Measurements from ENCODE around the gene PAAF1.
A peak's percentile ranks its signal among the peaks of the same experiment; 100 is the strongest.
"Not testable (repeated sequence)": the region's sequence is repeated elsewhere in the genome, so short reads cannot be mapped to it uniquely, and the experiment has no call there.

Gene PAAF1

DNA sequence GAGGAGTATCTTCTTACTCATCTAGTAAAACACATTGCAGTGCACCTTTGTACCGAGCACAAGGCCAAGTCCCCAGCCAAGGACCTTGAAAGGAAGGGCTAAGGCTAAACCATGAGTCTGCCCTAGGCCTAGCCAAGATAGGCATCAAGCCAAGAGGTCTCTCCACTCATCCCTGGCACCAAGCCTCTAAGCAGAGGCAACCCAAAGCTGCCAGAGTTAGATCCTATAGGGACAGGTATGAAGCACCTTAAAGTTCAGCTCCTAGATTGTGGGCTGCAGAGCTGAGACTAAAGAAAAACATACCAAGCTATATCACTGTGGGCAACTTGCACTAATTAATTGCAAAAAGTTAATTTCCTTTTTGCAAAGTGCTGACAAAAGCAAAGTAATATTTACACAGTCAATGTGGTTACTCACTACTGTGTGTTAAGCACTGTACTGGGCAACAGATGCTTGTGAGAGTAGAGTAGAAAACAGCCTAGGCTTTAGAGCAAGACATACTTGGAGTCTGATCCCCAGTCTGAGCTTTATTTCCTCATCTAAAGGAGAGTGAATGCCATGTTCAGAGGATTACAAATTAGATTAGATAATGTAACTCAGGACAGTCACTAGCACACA is 7.4 kb upstream of the PAAF1 start:
- Mint-ChIP-seq H3K4me3 (no peak overlapping the region), H3K27me3 (ENCODE audit: low read depth) (no peaks in the 10 kb centered on the region), H3K27ac (no peak overlapping the region), H3K4me1 (ENCODE audit: low read depth) (no peaks in the 10 kb centered on the region), H3K9me3 (no peaks in the 10 kb centered on the region), H3K36me3 (ENCODE audit: low read depth) (peaks cover 20% of the 10 kb centered on the region)

DNA sequence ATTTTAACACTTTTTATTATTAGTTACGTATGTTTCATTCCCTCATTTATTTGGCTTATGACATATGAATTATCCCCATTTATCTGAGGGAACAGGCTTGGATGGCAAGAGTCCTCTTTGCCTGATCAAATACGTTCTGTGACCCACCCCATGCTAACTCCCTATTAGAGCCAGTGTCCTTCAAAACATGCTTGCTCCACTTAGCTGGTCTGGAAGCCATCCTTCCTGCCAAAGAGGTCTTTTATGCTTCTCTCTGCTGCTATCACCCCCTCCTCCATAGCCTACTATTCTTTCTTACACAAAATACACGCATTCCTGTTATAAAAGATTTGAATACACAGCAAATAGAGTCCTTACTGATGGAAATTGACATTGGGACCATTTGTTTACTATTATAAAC is 6.5 kb upstream of the PAAF1 start:
- H3K4me1 Mint-ChIP-seq (ENCODE audit: low read depth), result peaks cover 6% of the 10 kb centered on the region
- H3K9me3 Mint-ChIP-seq, result no peaks in the 10 kb centered on the region
- H3K36me3 Mint-ChIP-seq (ENCODE audit: low read depth), result peaks cover 18% of the 10 kb centered on the region
- H3K27me3 Mint-ChIP-seq (ENCODE audit: low read depth), result no peaks in the 10 kb centered on the region
- no peak overlapping the region for H3K27ac Mint-ChIP-seq
- no peak overlapping the region for H3K4me3 Mint-ChIP-seq

DNA sequence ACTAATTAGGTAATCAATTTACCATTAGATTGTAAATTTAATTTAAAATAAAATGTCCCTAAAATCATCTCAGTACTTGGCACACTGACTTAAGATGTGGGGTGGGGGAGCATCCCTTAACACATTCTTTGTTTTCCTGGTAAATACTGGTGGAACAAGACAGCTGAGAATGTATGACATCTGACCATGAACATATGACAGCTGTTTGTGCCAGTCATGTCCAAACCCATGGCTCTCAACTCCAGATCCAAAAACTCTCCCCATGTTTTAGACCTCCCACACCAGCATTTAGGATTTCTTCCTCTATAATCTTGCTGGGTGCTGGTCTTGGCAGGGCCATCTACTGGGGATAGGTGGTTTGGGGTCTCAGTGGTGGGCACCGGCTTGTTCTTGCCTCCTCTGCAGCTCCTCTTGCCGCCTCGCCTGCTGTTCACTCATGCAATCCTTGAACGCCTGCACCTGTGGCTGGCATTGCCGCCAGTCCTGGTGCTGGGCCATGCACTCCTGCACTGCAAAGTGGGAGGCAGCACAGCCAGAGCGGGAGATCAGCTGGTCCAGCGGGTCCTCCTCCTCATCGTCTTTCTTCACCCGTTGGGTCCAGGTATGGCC is 3.9 kb upstream of the PAAF1 start:
- Mint-ChIP-seq H3K4me3 (no peak overlapping the region), H3K4me1 (ENCODE audit: low read depth) (peaks cover 22% of the 10 kb centered on the region), H3K27me3 (ENCODE audit: low read depth) (no peaks in the 10 kb centered on the region), H3K9me3 (no peaks in the 10 kb centered on the region), H3K36me3 (ENCODE audit: low read depth) (peaks cover 20% of the 10 kb centered on the region), H3K27ac (no peak overlapping the region)

DNA sequence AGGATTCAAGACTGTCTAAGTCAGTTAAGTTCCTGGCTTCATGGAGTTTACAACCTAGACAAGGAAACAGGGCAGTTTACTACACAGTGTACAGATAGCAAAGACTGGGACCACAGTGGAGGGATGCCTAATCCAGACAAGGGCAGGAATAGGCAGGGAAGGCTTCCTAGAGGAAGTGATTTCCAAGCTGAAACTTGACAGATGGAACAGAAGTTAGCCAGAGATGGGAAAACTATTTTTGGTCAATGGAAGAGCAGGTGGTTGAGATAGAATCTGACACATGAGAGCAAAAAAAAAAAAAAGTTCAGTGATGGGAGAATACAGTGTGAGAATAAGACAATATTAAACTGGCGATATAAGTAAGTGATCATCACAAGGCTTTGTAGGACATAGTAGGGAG is 1.4 kb upstream of the PAAF1 start:
- Mint-ChIP-seq H3K27ac (peak overlapping the region; percentile 97), H3K4me1 (ENCODE audit: low read depth) (peaks cover 24% of the 10 kb centered on the region), H3K9me3 (no peaks in the 10 kb centered on the region)

DNA sequence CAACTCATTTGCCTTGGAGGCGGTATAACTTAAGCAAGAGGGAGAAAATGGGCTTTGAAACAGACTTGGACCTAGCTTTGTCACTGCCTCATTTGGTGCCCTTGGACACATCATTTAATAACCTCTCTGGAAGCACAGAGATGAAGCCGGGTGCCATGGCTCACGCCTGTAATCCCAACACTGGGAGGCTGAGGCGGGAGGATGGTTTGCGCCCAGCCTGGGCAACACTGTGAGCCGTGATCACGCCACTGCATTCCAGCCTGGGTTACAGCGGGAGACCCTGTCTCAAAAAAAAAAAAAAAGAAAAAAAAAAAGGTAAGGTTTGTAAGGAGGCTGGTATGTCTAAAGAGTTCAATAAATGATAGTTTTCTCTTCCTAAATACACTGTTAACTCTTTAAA is 959 bp upstream of the PAAF1 start:
- Mint-ChIP-seq H3K9me3 (no peaks in the 10 kb centered on the region), H3K36me3 (ENCODE audit: low read depth) (peaks cover 20% of the 10 kb centered on the region), H3K27ac (peak overlapping the region; percentile 97)

More for the DNA sequence above, 1.4 kb upstream of the PAAF1 start:
- Mint-ChIP-seq H3K4me3 (peak overlapping the region; percentile 99), H3K36me3 (ENCODE audit: low read depth) (peaks cover 20% of the 10 kb centered on the region), H3K27me3 (ENCODE audit: low read depth) (no peaks in the 10 kb centered on the region)

DNA sequence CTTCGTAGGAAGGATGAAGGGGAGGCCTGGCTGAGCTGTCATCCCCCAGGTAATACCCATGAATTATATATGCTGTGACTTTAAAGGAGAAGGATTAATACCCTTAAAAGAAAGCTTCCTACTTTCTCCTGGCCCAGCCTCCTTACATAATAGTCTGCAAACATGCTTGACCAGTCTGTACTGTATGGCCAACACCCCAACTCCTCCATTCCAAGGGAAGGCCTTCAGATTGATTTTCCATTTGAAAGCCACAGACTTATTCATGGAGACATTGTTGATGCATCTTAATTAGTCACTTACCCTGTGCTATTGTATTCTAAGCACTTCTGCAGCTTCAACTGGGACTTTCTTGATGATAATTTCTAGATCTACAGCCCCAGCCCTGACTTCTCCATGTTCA is 2.0 kb downstream of the PAAF1 start:
- no peaks in the 10 kb centered on the region for H3K27me3 Mint-ChIP-seq (ENCODE audit: low read depth)
- no peak overlapping the region for H3K4me3 Mint-ChIP-seq
- H3K27ac Mint-ChIP-seq, result no peak overlapping the region

More for the DNA sequence above, 959 bp upstream of the PAAF1 start:
- Mint-ChIP-seq H3K27me3 (ENCODE audit: low read depth) (no peaks in the 10 kb centered on the region), H3K4me1 (ENCODE audit: low read depth) (peaks cover 24% of the 10 kb centered on the region), H3K4me3 (peak overlapping the region; percentile 99)

DNA sequence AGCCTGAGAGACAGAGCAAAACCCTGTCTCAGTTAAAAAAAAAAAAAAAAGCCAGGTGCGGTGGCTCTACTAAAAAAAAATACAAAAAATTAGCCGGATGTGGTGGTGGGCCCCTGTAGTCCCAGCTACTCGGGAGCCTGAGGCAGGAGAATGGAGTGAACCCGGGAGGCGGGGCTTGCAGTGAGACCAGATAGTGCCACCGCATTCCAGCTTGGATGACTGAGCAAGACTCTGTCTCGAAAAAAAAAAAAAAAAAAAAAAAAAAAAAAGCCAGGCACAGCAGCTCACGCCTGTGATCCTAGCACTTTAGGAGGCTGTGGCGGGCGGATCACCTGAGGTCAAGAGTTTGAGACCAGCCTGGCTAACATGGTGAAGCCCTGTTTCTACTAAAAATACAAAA is 3.6 kb downstream of the PAAF1 start:
- H3K27me3 Mint-ChIP-seq (ENCODE audit: low read depth); H3K4me3 Mint-ChIP-seq; H3K27ac Mint-ChIP-seq; H3K9me3 Mint-ChIP-seq: not testable (repeated sequence)
- Mint-ChIP-seq H3K4me1 (ENCODE audit: low read depth) (peaks cover 16% of the 10 kb centered on the region), H3K36me3 (ENCODE audit: low read depth) (peaks cover 10% of the 10 kb centered on the region)

More for the DNA sequence above, 2.0 kb downstream of the PAAF1 start:
- Mint-ChIP-seq H3K9me3 (no peaks in the 10 kb centered on the region), H3K4me1 (ENCODE audit: low read depth) (peaks cover 24% of the 10 kb centered on the region), H3K36me3 (ENCODE audit: low read depth) (peaks cover 12% of the 10 kb centered on the region)

DNA sequence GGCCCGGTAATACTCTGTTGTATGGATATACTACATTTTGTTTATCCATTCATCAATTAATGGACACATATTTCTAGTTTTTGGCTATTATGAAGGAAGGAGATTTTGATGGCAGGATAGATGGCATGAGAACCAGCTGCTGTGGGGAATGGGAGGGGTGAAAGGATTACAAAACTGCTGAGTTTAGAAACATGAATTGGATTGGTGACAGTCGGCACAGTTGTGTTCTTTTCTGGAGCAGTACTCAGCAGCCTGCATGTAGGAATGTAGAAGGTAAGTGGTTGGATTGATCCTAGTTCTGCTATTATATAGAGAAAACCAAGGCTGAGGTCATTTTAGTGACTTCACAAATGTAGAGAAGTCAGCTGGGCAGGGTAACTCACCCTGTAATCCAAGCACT is 7.1 kb downstream of the PAAF1 start:
- no peaks in the 10 kb centered on the region for H3K4me1 Mint-ChIP-seq (ENCODE audit: low read depth)

DNA sequence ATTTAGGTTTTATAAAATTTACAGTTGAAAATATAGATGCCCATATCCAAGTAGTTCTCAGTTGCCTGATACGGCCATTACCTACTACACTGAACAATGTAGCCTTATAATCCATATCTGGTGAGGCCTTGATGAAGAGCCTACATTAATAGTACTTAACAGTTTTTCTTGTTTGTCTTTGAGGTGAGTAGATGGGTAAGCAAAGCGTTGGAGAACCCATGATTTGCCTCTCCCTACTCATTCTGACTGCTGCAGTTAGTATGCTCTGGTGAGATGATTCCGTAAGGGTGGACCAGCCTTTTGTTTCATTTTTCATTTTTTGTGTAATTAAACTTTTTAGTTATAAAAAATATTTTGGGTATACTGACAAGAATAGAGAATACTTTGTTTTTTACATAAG is 11.4 kb downstream of the PAAF1 start:
- H3K27me3 Mint-ChIP-seq (ENCODE audit: low read depth), result no peaks in the 10 kb centered on the region
- H3K4me1 Mint-ChIP-seq (ENCODE audit: low read depth), result no peaks in the 10 kb centered on the region
- no peak overlapping the region for H3K4me3 Mint-ChIP-seq
- peaks cover 19% of the 10 kb centered on the region for H3K36me3 Mint-ChIP-seq (ENCODE audit: low read depth)
- H3K9me3 Mint-ChIP-seq, result no peaks in the 10 kb centered on the region
- no peak overlapping the region for H3K27ac Mint-ChIP-seq

More for the DNA sequence above, 7.1 kb downstream of the PAAF1 start:
- no peaks in the 10 kb centered on the region for H3K27me3 Mint-ChIP-seq (ENCODE audit: low read depth)
- H3K36me3 Mint-ChIP-seq (ENCODE audit: low read depth), result peaks cover 9% of the 10 kb centered on the region
- H3K4me3 Mint-ChIP-seq, result no peak overlapping the region
- H3K9me3 Mint-ChIP-seq, result no peaks in the 10 kb centered on the region
- H3K27ac Mint-ChIP-seq, result no peak overlapping the region

DNA sequence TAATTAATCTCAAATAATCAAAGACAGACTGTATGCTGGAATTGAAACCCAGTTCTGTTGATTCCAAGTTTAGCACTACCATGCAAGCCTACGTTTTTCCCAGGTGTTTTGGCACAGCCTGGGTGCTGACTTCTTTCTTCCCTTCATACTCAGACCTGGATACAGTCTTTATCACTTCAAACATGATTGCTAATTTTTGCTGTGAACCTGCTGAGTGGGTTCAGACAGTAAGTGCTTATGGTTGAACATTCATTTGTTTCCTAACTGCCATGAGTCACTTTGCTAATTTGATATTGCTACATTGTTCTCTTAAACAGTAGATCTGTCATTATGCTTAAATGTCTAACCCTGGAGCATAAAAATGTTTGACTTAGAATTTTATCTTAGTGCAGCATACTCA is 12.2 kb downstream of the PAAF1 start:
- H3K27ac Mint-ChIP-seq, result no peak overlapping the region
- no peak overlapping the region for H3K4me3 Mint-ChIP-seq
- H3K9me3 Mint-ChIP-seq, result no peaks in the 10 kb centered on the region
- peaks cover 15% of the 10 kb centered on the region for H3K36me3 Mint-ChIP-seq (ENCODE audit: low read depth)
- no peaks in the 10 kb centered on the region for H3K27me3 Mint-ChIP-seq (ENCODE audit: low read depth)
- H3K4me1 Mint-ChIP-seq (ENCODE audit: low read depth), result no peaks in the 10 kb centered on the region

DNA sequence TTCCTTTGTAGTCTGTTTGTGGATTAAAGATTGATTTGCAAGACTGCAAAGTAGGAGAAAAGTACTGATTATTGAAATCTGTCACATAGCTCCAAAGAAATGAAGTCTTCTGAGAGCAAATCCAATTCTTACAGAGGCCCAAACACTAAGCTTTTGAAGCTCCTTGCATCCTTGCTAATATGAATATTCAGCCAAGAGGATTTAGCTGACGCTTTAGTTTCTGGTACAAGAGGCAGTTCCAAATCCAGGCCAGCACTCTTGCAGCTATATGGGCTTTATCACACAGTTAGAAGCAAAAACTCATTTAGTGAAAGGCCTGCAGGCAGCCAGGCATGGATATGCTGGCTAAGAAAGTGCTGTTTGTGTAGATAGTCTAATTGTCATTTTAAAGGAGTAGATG is 12.7 kb downstream of the PAAF1 start:
- Mint-ChIP-seq H3K4me3 (no peak overlapping the region), H3K9me3 (no peaks in the 10 kb centered on the region), H3K36me3 (ENCODE audit: low read depth) (peaks cover 15% of the 10 kb centered on the region), H3K27me3 (ENCODE audit: low read depth) (no peaks in the 10 kb centered on the region), H3K4me1 (ENCODE audit: low read depth) (no peaks in the 10 kb centered on the region), H3K27ac (no peak overlapping the region)

DNA sequence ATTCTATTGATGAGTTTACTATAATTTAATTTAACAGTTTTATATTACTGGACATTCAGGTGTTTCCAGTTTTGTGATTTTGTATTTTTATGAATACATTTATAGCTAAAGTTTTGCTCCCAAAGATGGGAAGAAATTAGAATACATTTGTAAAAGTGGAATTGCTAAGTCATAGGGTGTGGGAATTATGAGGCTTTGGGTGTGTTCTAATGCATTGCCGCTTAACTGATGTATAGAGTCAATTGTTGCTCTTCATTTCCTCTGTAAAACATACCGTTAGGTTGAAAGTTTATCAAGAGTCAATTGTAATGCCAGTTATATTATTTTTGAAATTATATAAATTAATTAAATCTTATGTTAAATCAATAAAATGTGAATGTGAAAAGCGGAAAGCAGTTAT is 16.2 kb downstream of the PAAF1 start:
- H3K27me3 Mint-ChIP-seq (ENCODE audit: low read depth), result no peaks in the 10 kb centered on the region
- H3K27ac Mint-ChIP-seq, result no peak overlapping the region
- H3K9me3 Mint-ChIP-seq, result no peaks in the 10 kb centered on the region
- no peaks in the 10 kb centered on the region for H3K4me1 Mint-ChIP-seq (ENCODE audit: low read depth)
- H3K36me3 Mint-ChIP-seq (ENCODE audit: low read depth), result peaks cover 9% of the 10 kb centered on the region
- H3K4me3 Mint-ChIP-seq, result no peak overlapping the region

DNA sequence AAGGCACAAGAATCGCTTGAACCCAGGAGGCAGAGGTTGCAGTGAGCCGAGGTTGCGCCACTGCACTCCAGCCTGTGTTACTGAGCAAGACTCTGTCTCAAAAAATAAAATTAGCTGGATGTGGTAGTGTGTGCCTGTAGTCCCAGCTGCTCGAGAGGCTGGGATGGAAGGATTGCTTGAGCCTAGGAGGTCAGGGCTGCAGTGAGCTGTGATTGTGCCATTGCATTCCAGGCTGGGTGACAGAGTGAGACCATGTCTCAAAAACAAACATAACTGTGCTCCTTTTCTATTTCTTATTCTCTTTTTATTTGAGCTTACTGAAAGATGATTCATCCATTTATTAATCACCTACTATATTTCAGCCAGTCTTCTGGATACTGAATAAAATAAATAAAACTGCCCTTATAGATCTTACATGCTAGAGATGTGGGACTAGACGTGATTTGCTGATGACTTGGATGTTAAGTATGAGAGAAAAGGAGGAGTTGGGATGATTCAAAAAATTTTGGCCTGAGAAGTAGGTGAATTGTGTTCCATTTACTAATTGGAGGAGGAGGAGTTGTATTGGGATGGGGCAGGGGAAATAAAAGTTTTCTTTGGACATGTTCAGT is 18.0 kb downstream of the PAAF1 start:
- no peak overlapping the region for H3K4me3 Mint-ChIP-seq
- no peaks in the 10 kb centered on the region for H3K4me1 Mint-ChIP-seq (ENCODE audit: low read depth)
- H3K27me3 Mint-ChIP-seq (ENCODE audit: low read depth), result no peaks in the 10 kb centered on the region
- peaks cover 14% of the 10 kb centered on the region for H3K36me3 Mint-ChIP-seq (ENCODE audit: low read depth)
- no peaks in the 10 kb centered on the region for H3K9me3 Mint-ChIP-seq
- H3K27ac Mint-ChIP-seq, result no peak overlapping the region

DNA sequence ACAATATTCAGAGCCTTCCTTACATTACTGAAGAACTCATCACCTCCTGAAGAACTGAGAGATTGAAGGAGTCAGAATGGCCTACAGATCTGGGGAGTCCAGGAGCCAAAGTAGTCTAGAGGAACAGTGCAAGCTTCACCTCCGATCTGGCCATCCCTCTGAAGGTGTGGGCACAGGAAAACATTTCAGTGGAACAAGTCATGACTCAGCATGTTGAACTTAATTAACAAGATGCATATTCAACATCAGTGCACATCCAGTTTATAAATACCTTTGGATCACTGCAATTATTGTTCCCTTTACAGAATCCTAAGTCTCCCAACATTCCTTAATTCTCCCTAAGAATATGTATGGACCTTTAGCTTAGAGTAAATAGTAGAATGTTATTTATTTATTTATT is 25.5 kb downstream of the PAAF1 start:
- H3K4me3 Mint-ChIP-seq, result no peak overlapping the region
- peaks cover 19% of the 10 kb centered on the region for H3K36me3 Mint-ChIP-seq (ENCODE audit: low read depth)
- no peak overlapping the region for H3K27ac Mint-ChIP-seq

DNA sequence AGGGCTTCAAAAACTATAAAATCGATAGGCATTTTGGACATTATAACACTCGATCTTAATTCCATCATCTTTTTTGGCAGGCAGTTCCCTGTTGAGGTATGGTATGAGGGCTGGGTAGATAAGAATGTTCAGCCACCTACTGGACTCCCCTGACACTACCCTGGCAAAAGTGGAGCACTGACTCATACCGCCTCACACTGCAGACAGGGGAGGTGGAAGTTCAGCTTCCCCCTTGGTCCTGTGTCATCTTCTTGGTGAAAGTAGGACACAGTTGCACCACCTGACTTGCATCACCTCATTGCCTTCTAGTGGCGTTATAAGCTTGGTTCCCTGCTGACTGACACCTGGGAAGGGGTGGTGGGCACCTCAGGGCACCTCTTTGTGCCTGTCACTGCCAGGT is 30.4 kb downstream of the PAAF1 start:
- no peak overlapping the region for H3K27ac Mint-ChIP-seq
- H3K4me1 Mint-ChIP-seq (ENCODE audit: low read depth), result peaks cover 2% of the 10 kb centered on the region
- H3K9me3 Mint-ChIP-seq, result no peaks in the 10 kb centered on the region
- no peaks in the 10 kb centered on the region for H3K27me3 Mint-ChIP-seq (ENCODE audit: low read depth)
- H3K36me3 Mint-ChIP-seq (ENCODE audit: low read depth), result peaks cover 14% of the 10 kb centered on the region
- H3K4me3 Mint-ChIP-seq, result no peak overlapping the region

More for the DNA sequence above, 25.5 kb downstream of the PAAF1 start:
- H3K4me1 Mint-ChIP-seq (ENCODE audit: low read depth), result peaks cover 2% of the 10 kb centered on the region
- H3K9me3 Mint-ChIP-seq, result no peaks in the 10 kb centered on the region
- no peaks in the 10 kb centered on the region for H3K27me3 Mint-ChIP-seq (ENCODE audit: low read depth)
